SK-N-SH treated with all-trans-retinoic acid at 6 μM for 48 hours (cell line): ENCODE measurements around the gene TNNI3.
"Not testable (repeated sequence)": the region's sequence is repeated elsewhere in the genome, so short reads cannot be mapped to it uniquely, and the experiment has no call there.

Source experiments
- BACH2 ChIP-seq: fragments of 250-450 bp; sonication (Bioruptor Pico); IDR thresholded peaks from 2 replicates; pipeline ENCODE4 v1.9.0; 2021; ENCODE audit warnings: mild to moderate bottlenecking, borderline replicate concordance
- CSDC2 ChIP-seq: fragments of 250-450 bp; sonication (Bioruptor Pico); IDR thresholded peaks from 2 replicates; pipeline ENCODE4 v1.5.0; 2020; ENCODE audit warnings: mild to moderate bottlenecking, moderate library complexity
- ESRRG ChIP-seq: fragments of 250-450 bp; sonication (Bioruptor Pico); IDR thresholded peaks from 2 replicates; pipeline ENCODE4 v1.6.1; 2021; ENCODE audit warnings: mild to moderate bottlenecking
- ZFP30 ChIP-seq: fragments of 450-650 bp; formaldehyde crosslinking; IDR thresholded peaks from 2 replicates; pipeline ENCODE4 v1.5.0; 2022; ENCODE audit warnings: mild to moderate bottlenecking, moderate library complexity
- TF ChIP-seq, protein P1 (sequence below): fragments of 250-450 bp; sonication (Bioruptor Pico); IDR thresholded peaks from 2 replicates; pipeline ENCODE4 v1.5.1; 2021; ENCODE audit warnings: mild to moderate bottlenecking, moderate library complexity

DNA sequence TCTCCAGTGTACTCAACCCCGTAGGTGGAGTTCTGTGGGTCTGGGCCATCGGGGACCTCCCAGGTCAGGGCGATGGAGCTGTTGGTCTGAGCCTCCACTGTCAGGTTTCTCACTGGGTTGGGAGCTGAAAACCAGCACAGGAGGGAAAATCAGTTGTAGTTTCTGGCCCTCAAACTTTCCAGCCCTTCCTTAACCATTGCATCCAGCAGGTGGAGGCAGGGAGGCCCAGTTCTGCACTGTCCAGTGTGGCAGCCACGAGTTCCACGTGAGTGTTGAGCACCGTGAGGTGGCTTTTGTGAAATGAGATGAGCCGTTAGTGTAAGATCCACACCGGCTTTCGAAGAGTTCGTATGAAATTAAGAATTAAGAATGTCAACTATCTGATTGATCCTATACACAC, 44.7 kb upstream of the TNNI3 start:
- TF ChIP-seq BACH2 (CRISPR knock-in tag); ZFP30 (CRISPR knock-in tag); ESRRG (CRISPR knock-in tag); CSDC2: not testable (repeated sequence)
- TF ChIP-seq, protein P1, sequence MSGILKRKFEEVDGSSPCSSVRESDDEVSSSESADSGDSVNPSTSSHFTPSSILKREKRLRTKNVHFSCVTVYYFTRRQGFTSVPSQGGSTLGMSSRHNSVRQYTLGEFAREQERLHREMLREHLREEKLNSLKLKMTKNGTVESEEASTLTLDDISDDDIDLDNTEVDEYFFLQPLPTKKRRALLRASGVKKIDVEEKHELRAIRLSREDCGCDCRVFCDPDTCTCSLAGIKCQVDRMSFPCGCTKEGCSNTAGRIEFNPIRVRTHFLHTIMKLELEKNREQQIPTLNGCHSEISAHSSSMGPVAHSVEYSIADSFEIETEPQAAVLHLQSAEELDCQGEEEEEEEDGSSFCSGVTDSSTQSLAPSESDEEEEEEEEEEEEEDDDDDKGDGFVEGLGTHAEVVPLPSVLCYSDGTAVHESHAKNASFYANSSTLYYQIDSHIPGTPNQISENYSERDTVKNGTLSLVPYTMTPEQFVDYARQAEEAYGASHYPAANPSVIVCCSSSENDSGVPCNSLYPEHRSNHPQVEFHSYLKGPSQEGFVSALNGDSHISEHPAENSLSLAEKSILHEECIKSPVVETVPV (CRISPR knock-in tag), result not testable (repeated sequence)
